GM10847 (cell line): Measurements from ENCODE around the gene CMIP.

Experiments
- POLR2A ChIP-seq: IDR thresholded peaks from 2 replicates; pipeline ENCODE4 v1.6.1; 2011; ENCODE audit not compliant: insufficient read length; ENCODE audit errors: extremely low read depth

CMIP gene

GRCh38 chr16:81581107-81581506, 136.5 kb downstream of the CMIP start:
- no peak for TF ChIP-seq POLR2A

- no peak for TF ChIP-seq POLR2A
Observed at GRCh38 chr16:81582655-81583441, 138.2 kb downstream of the CMIP start.

- TF ChIP-seq POLR2A = no peak
Observed at GRCh38 chr16:81583893-81584631, 139.5 kb downstream of the CMIP start.

- TF ChIP-seq POLR2A = no peak
Observed at GRCh38 chr16:81585785-81586184, 141.2 kb downstream of the CMIP start.

GRCh38 chr16:81586417-81586816, 141.8 kb downstream of the CMIP start:
- no peak for TF ChIP-seq POLR2A

GRCh38 chr16:81586977-81587625, 142.5 kb downstream of the CMIP start:
- no peak for TF ChIP-seq POLR2A

- no peak for TF ChIP-seq POLR2A
Observed at GRCh38 chr16:81587626-81588160, 143.1 kb downstream of the CMIP start.

GRCh38 chr16:81588326-81589081, 143.9 kb downstream of the CMIP start:
- no peak for TF ChIP-seq POLR2A

- no peak for TF ChIP-seq POLR2A
Observed at GRCh38 chr16:81589975-81590650, 145.5 kb downstream of the CMIP start.

GRCh38 chr16:81590714-81591544, 146.3 kb downstream of the CMIP start:
- TF ChIP-seq POLR2A = no peak

GRCh38 chr16:81591545-81591870, 146.9 kb downstream of the CMIP start:
- TF ChIP-seq POLR2A = no peak

GRCh38 chr16:81592353-81592866, 147.8 kb downstream of the CMIP start:
- no peak for TF ChIP-seq POLR2A

GRCh38 chr16:81593481-81593880, 148.9 kb downstream of the CMIP start:
- TF ChIP-seq POLR2A = no peak
